GM18861 (cell line): Measurements from ENCODE around the gene TMEFF1.

Source experiments
- ATAC-seq: cut with Tn5 transposase; IDR thresholded peaks from one replicate; pipeline ENCODE4 v1.9.1; 2021; ENCODE audit not compliant: unreplicated experiment

TMEFF1 gene

GRCh38 chr9:100445903-100446549 is 26.9 kb upstream of the TMEFF1 start:
- ATAC-seq = no peak

- ATAC-seq = no peak
These were observed 25.9 kb upstream of the TMEFF1 start for GRCh38 chr9:100447041-100447440.

GRCh38 chr9:100448266-100448665 is 24.7 kb upstream of the TMEFF1 start:
- ATAC-seq = no peak

GRCh38 chr9:100449420-100449819 is 23.5 kb upstream of the TMEFF1 start:
- ATAC-seq = no peak

GRCh38 chr9:100452894-100453293 is 20.1 kb upstream of the TMEFF1 start:
- ATAC-seq = no peak

GRCh38 chr9:100455470-100455869 is 17.5 kb upstream of the TMEFF1 start:
- ATAC-seq = no peak

GRCh38 chr9:100457517-100457916 is 15.4 kb upstream of the TMEFF1 start:
- no peak for ATAC-seq

GRCh38 chr9:100459963-100460362 is 13.0 kb upstream of the TMEFF1 start:
- no peak for ATAC-seq

GRCh38 chr9:100465274-100465673 is 7.7 kb upstream of the TMEFF1 start:
- no peak for ATAC-seq

- no peak for ATAC-seq
These were observed 7.2 kb upstream of the TMEFF1 start for GRCh38 chr9:100465761-100466160.

- ATAC-seq = no peak
These were observed 6.6 kb upstream of the TMEFF1 start for GRCh38 chr9:100466171-100466828.

GRCh38 chr9:100466829-100467221 is 6.1 kb upstream of the TMEFF1 start:
- ATAC-seq = no peak

GRCh38 chr9:100468041-100468440 is 4.9 kb upstream of the TMEFF1 start:
- no peak for ATAC-seq

GRCh38 chr9:100472268-100472667 is 681 bp upstream of the TMEFF1 start:
- no peak for ATAC-seq

- ATAC-seq = peak; percentile 61
These were observed 530 bp downstream of the TMEFF1 start for GRCh38 chr9:100473276-100474081.

GRCh38 chr9:100474082-100474923 is 1.4 kb downstream of the TMEFF1 start:
- no peak for ATAC-seq

GRCh38 chr9:100474924-100475276 is 2.0 kb downstream of the TMEFF1 start:
- no peak for ATAC-seq

- no peak for ATAC-seq
These were observed 4.3 kb downstream of the TMEFF1 start for GRCh38 chr9:100477241-100477640.

- ATAC-seq = no peak
These were observed 5.2 kb downstream of the TMEFF1 start for GRCh38 chr9:100478192-100478591.

GRCh38 chr9:100479820-100480219 is 6.9 kb downstream of the TMEFF1 start:
- ATAC-seq = no peak

GRCh38 chr9:100485196-100485595 is 12.2 kb downstream of the TMEFF1 start:
- ATAC-seq = no peak
